Gastroesophageal sphincter (tissue), 4 donors: ENCODE results near the gene TRABD2B. TPM values are rescaled to one million over a fixed set of nuclear protein-coding genes. Genes with fewer than 3 reads are reported as not detected.

ENCODE experiments used
- ATAC-seq: fragments of 150-250 bp; one replicate; pipeline ENCODE4 v1.9.1; 2016; ENCODE audit warnings: mild to moderate bottlenecking, moderate library complexity
- H3K27ac ChIP-seq, 4 donors: fragments of 200-600 bp; sonication (generic) in 3 of 4; 1 replicate in 3 of 4; 2 replicates in 1 of 4; pipeline ENCODE4 v1.5.1; 2016 to 2019
- H3K27me3 ChIP-seq: fragments of 200-600 bp; sonication (generic); one replicate; pipeline ENCODE4 v1.5.1; 2019
- H3K36me3 ChIP-seq, 2 donors: fragments of 200-600 bp; sonication (generic); one replicate each; pipeline ENCODE4 v1.5.1; 2019; ENCODE audit warnings: control low read depth in 1 of 2
- H3K4me1 ChIP-seq, 3 donors: fragments of 200-600 bp; sonication (generic); 1 replicate in 2 of 3; 2 replicates in 1 of 3; pipeline ENCODE4 v1.5.1; 2016 to 2019; ENCODE audit warnings: control low read depth in 2 of 3
- H3K4me3 ChIP-seq, 2 donors: fragments of 200-600 bp; sonication (generic); one replicate each; pipeline ENCODE4 v1.5.1; 2019; ENCODE audit warnings: mild to moderate bottlenecking in 1 of 2, moderate library complexity in 1 of 2
- H3K9me3 ChIP-seq, 3 donors: fragments of 200-600 bp; sonication (generic); one replicate each; pipeline ENCODE4 v1.5.1; 2017 to 2019; ENCODE audit warnings: control low read depth in 2 of 3
- CTCF ChIP-seq, 4 experiments: fragments of 200-600 bp in 2 of 4; fragments of 450-650 bp in 2 of 4; sonication (generic) in 1 of 4; IDR thresholded peaks; one replicate each; pipeline ENCODE4 v1.5.1; 2017 to 2019; ENCODE audit warnings: antibody characterized with exemption in 4 of 4, mild to moderate bottlenecking in 2 of 4, moderate library complexity in 2 of 4
- EP300 ChIP-seq: sonication (generic); formaldehyde crosslinking; IDR thresholded peaks from one replicate; pipeline ENCODE4 v1.6.1; 2017; ENCODE audit warnings: antibody characterized with exemption, mild to moderate bottlenecking
- POLR2A ChIP-seq, 2 donors: fragments of 450-650 bp; IDR thresholded peaks; one replicate each; pipeline ENCODE4 v1.6.1; 2017; ENCODE audit warnings: antibody characterized with exemption in 2 of 2, mild to moderate bottlenecking in 2 of 2, moderate library complexity in 1 of 2
- POLR2AphosphoS5 ChIP-seq: sonication (generic); formaldehyde crosslinking; IDR thresholded peaks from one replicate; pipeline ENCODE4 v1.6.1; 2017; ENCODE audit warnings: antibody characterized with exemption
- WGBS, 2 donors: methylation state at CpG; one replicate each; pipeline ENCODE4 v1.1.5; 2018; ENCODE audit warnings: low coverage in 1 of 2; 5-methylcytosine and 5-hydroxymethylcytosine counted together
- total RNA-seq, 4 donors: library from RNA; depleted of rRNA; stranded (reverse); fragments of >200 nt; gene quantifications; one replicate each; pipeline ENCODE4 v1.1.0, GENCODE V29; 2016

TRABD2B gene
- total RNA-seq, 4 donors from 2014 or later: 2.6 to 6.5 (median 3.4) TPM

- Histone ChIP-seq H3K27ac (no peak overlapping the region), H3K9me3 (no peaks in the 10 kb centered on the region), H3K27me3 (peaks cover 4% of the 10 kb centered on the region), H3K4me1 (peaks cover 0 to 3% (median 0%) of the 10 kb centered on the region in 3 donors), H3K36me3 (no peaks in the 10 kb centered on the region), H3K4me3 (no peak overlapping the region)
- TF ChIP-seq POLR2A (IDR thresholded peaks at IDR 0.05) (no peak), EP300 (no peak), CTCF (IDR thresholded peaks at IDR 0.05) (no peak), POLR2AphosphoS5 (no peak)
- no peak for ATAC-seq
- 60% methylated on average over 1 of the region's 1 CpG for WGBS, 2 donors
Measured at GRCh38 chr1:48006264-48006663, 9.1 kb upstream of the TRABD2B start.

DNA sequence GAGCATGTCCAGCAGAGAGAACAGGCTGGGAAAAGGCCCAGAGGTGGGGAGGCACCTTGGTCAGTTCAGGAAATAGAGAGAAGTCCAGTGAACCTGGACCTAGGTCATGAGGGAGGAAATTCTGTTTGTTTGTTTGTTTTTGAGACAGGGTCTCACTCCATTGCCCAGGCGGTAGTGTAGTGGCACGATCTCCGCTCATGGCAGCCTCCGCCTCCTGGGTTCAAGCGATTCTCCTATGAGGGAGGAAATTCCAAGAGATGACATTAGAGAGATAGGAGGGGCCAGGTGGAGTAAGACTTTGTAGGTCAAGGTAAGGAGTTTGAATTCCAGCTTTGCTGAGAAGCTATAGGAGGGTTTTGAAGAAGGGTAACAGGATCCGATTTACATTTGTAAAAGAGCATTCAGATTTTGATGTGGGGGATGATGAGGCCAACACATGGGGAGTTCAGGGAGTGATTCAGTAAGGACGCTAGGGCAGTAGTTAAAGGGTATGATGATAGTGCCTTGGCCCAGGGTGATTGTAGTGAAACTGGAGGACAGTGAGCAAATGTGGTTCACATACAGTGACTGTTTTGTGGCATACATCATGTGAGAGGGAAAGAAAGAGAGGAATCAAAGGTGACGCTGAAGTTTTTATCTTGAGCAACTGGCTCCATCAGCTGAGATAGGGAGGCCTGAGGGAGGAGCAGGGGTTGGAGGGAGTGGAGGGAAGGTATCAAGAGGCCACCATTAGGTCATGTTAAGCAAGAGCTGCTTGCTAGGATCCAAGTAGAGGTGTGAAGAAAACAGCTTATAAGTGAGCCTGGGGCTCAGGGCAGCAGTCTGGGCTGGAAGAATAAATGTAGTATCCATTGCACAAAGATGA lies 8.3 kb upstream of the TRABD2B start:
- peaks cover 12% of the 10 kb centered on the region for H3K27me3 ChIP-seq
- no peak for ATAC-seq
- no peak for TF ChIP-seq POLR2AphosphoS5
- no peak for TF ChIP-seq POLR2A (IDR thresholded peaks at IDR 0.05)
- no peak for TF ChIP-seq EP300
- no peak for TF ChIP-seq CTCF (IDR thresholded peaks at IDR 0.05)
- no peak overlapping the region for H3K27ac ChIP-seq
- H3K4me3 ChIP-seq: no peak overlapping the region
- H3K9me3 ChIP-seq: no peaks in the 10 kb centered on the region
- H3K4me1 ChIP-seq: peaks cover 0 to 3% (median 0%) of the 10 kb centered on the region in 3 donors
- 86 to 91% methylated on average over 8 of the region's 8 CpGs for WGBS, 2 donors
- no peaks in the 10 kb centered on the region for H3K36me3 ChIP-seq

GRCh38 chr1:48003741-48004531 lies 6.8 kb upstream of the TRABD2B start:
- ATAC-seq: no peak
- Histone ChIP-seq H3K27ac (no peak overlapping the region), H3K36me3 (no peaks in the 10 kb centered on the region), H3K27me3 (peaks cover 24% of the 10 kb centered on the region), H3K9me3 (no peaks in the 10 kb centered on the region), H3K4me3 (no peak overlapping the region), H3K4me1 (peaks cover 0 to 3% (median 0%) of the 10 kb centered on the region in 3 donors)
- TF ChIP-seq POLR2A (IDR thresholded peaks at IDR 0.05): no peak
- 36 to 80% methylated on average over 2 to 6 of the region's 6 CpGs for WGBS, 2 donors

- no peak overlapping the region for H3K27ac ChIP-seq
- H3K4me3 ChIP-seq: no peak overlapping the region
- WGBS, 2 donors: 94% methylated on average over 2 of the region's 2 CpGs; no CpG with 5 or more reads in 1 of the 2 donors
- peaks cover 31% of the 10 kb centered on the region for H3K27me3 ChIP-seq
- no peak for TF ChIP-seq CTCF (IDR thresholded peaks at IDR 0.05)
- H3K36me3 ChIP-seq: no peaks in the 10 kb centered on the region
- H3K4me1 ChIP-seq: peaks cover 0 to 13% (median 0%) of the 10 kb centered on the region in 3 donors
- no peak for ATAC-seq
- H3K9me3 ChIP-seq: no peaks in the 10 kb centered on the region
Measured at GRCh38 chr1:48002142-48002541, 5.0 kb upstream of the TRABD2B start.

- no peak overlapping the region for H3K4me3 ChIP-seq
- 55 to 58% methylated on average over 2 of the region's 2 CpGs for WGBS, 2 donors
Measured at GRCh38 chr1:48001696-48002095, 4.5 kb upstream of the TRABD2B start.

More at GRCh38 chr1:48001696-48002095, 4.5 kb upstream of the TRABD2B start:
- TF ChIP-seq POLR2AphosphoS5: no peak
- no peak for TF ChIP-seq EP300
- TF ChIP-seq CTCF (IDR thresholded peaks at IDR 0.05): no peak
- no peak for TF ChIP-seq POLR2A (IDR thresholded peaks at IDR 0.05)
- no peak for ATAC-seq
- H3K9me3 ChIP-seq: no peaks in the 10 kb centered on the region
- H3K27me3 ChIP-seq: peaks cover 35% of the 10 kb centered on the region
- no peak overlapping the region for H3K27ac ChIP-seq
- H3K4me1 ChIP-seq: peaks cover 0 to 14% (median 0%) of the 10 kb centered on the region in 3 donors
- no peaks in the 10 kb centered on the region for H3K36me3 ChIP-seq
